K562 (cell line): ENCODE measurements around the gene MCC. TPM values are rescaled to one million over a fixed set of nuclear protein-coding genes. Genes with fewer than 3 reads are reported as not detected.

Experiments used
- ATAC-seq: fragments of 200-7000 bp; cut with Tn5 transposase; 3 replicates; pipeline ENCODE4 v1.9.1; 2020; ENCODE audit warnings: moderate library complexity
- BruUV-seq: library from RNA; stranded (reverse); fragments of 400-500 nt; replicated peaks from 2 replicates; lab custom pipeline; 2021; lab: Mats Ljungman, UMichigan
- CTCF ChIA-PET: fragments of 300-600 bp; formaldehyde crosslinking; extraction: SDS; loops from one replicate; lab custom pipeline; 2021; ENCODE audit warnings: low intra/inter-chr PET ratio; lab: Yijun Ruan, JAX
- POLR2A ChIA-PET: fragments of 300-600, 350-650 bp; sonication (Branson Sonifier 250); formaldehyde crosslinking; extraction: SDS; loops from one replicate; lab custom pipeline; 2021; ENCODE audit warnings: antibody characterized with exemption, inconsistent platforms; lab: Yijun Ruan, JAX
- DNase-seq, 4 experiments: peaks; one replicate each; pipeline versions ENCODE4 v3.0.0 to v3.0.0-alpha.2; 2011 to 2018; ENCODE audit warnings: low spot score in 3 of 4, mixed read lengths in 3 of 4; ENCODE audit errors: extremely low read depth in 1 of 4
- FAIRE-seq: peaks from 2 replicates; lab custom pipeline; 2011; peaks lifted over from hg19 to GRCh38; lab: Jason Lieb, UNC
- H2AFZ ChIP-seq: 2 replicates; pipeline ENCODE4 v1.6.0; 2011; ENCODE audit warnings: low read depth, low read length, control low read depth, inconsistent platforms
- H3K27ac ChIP-seq: fragments of 200-600 bp; 3 replicates; pipeline ENCODE4 v1.8.0; 2011; ENCODE audit warnings: low read depth, mild to moderate bottlenecking, control low read depth, inconsistent platforms, low read length, moderate library complexity, mixed read lengths; ENCODE audit errors: extremely low read depth
- H3K27me3 ChIP-seq, 2 experiments: fragments of 300-600 bp in 1 of 2; 2 replicates in 1 of 2; 3 replicates in 1 of 2; pipeline versions ENCODE4 v1.6.0 to v1.8.0; 2011; ENCODE audit warnings: inconsistent platforms in 2 of 2, low read length in 2 of 2, mild to moderate bottlenecking in 1 of 2, mixed read lengths in 1 of 2, moderate library complexity in 1 of 2; ENCODE audit not compliant: control insufficient read depth in 2 of 2, insufficient read depth in 2 of 2
- H3K36me3 ChIP-seq: fragments of 300-600 bp; 3 replicates; pipeline ENCODE4 v1.8.0; 2011; ENCODE audit warnings: mild to moderate bottlenecking, low read length, inconsistent platforms; ENCODE audit not compliant: control insufficient read depth, insufficient read depth
- H3K4me1 ChIP-seq, 2 experiments: fragments of 200-600 bp in 1 of 2; replicated peaks in 1 of 2; 2 replicates in 1 of 2; 3 replicates in 1 of 2; pipeline versions ENCODE4 v1.5.1 to v1.8.0; 2011; ENCODE audit warnings: inconsistent platforms in 2 of 2, low read length in 2 of 2, mild to moderate bottlenecking in 1 of 2, mixed read lengths in 1 of 2, moderate library complexity in 1 of 2; ENCODE audit not compliant: control insufficient read depth in 2 of 2, insufficient read depth in 2 of 2
- H3K4me2 ChIP-seq: 2 replicates; pipeline ENCODE4 v1.6.1; 2011; ENCODE audit warnings: low read length, control low read depth, inconsistent platforms, mixed read lengths; ENCODE audit not compliant: insufficient read depth
- H3K4me3 ChIP-seq: fragments of 200-600 bp; sonication (generic), shearing (Covaris generic); 2 replicates; pipeline ENCODE4 v1.5.1; 2016; ENCODE audit warnings: control low read depth, inconsistent platforms
- H3K79me2 ChIP-seq: fragments of 200-600 bp; 3 replicates; pipeline ENCODE4 v1.8.0; 2011; ENCODE audit warnings: low read length, inconsistent platforms; ENCODE audit not compliant: control insufficient read depth, insufficient read depth
- H3K9ac ChIP-seq, 2 experiments: 2 replicates each; pipeline versions ENCODE4 v1.6.0 to v1.6.1; 2011; ENCODE audit warnings: low read depth in 2 of 2, low read length in 2 of 2, control low read depth in 1 of 2, inconsistent platforms in 1 of 2, mild to moderate bottlenecking in 1 of 2, mixed read lengths in 1 of 2; ENCODE audit not compliant: insufficient read depth in 1 of 2
- H3K9me1 ChIP-seq: one replicate; pipeline ENCODE4 v1.6.0; 2011; ENCODE audit warnings: inconsistent platforms, mild to moderate bottlenecking, low read length, moderate library complexity; ENCODE audit not compliant: control insufficient read depth, insufficient read depth
- H3K9me3 ChIP-seq: replicated peaks from 2 replicates; pipeline ENCODE4 v1.5.1; 2011; ENCODE audit warnings: low read depth, low read length, inconsistent platforms; ENCODE audit not compliant: control insufficient read depth, insufficient read depth
- H4K20me1 ChIP-seq: replicated peaks from 2 replicates; pipeline ENCODE4 v1.6.1; 2011; ENCODE audit warnings: low read length, inconsistent platforms, mixed read lengths; ENCODE audit not compliant: control insufficient read depth, insufficient read depth
- DEAF1 ChIP-seq: fragments of 450-650 bp; formaldehyde crosslinking; IDR thresholded peaks from 2 replicates; pipeline ENCODE4 v1.4.0; 2020; ENCODE audit warnings: mild to moderate bottlenecking, moderate library complexity
- ETV6 ChIP-seq, 3 experiments: fragments of 150-350 bp in 1 of 3; sonication (generic) in 1 of 3; formaldehyde crosslinking in 1 of 3; IDR thresholded peaks; 2 replicates each; pipeline versions ENCODE4 v1.6.1 to v1.8.0; 2014 to 2022; ENCODE audit warnings: borderline replicate concordance in 2 of 3, low read depth in 2 of 3, antibody characterized with exemption in 1 of 3, low read length in 1 of 3, mild to moderate bottlenecking in 1 of 3, missing genetic modification reagents in 1 of 3
- PURB ChIP-seq: sonication (generic); formaldehyde crosslinking; IDR thresholded peaks from 2 replicates; pipeline ENCODE4 v1.9.0; 2021; ENCODE audit warnings: low read depth, mild to moderate bottlenecking, missing genetic modification reagents
- XRCC4 ChIP-seq: IDR thresholded peaks from one replicate; pipeline ENCODE4 v1.6.1; 2011; ENCODE audit not compliant: insufficient read depth, insufficient read length; ENCODE audit errors: extremely low read depth
- ZNF280B ChIP-seq: fragments of 250-450 bp; sonication (Bioruptor Pico); IDR thresholded peaks from 2 replicates; pipeline ENCODE4 v1.5.1; 2021; ENCODE audit warnings: mild to moderate bottlenecking
- ZNF282 ChIP-seq: sonication (generic); formaldehyde crosslinking; IDR thresholded peaks from 2 replicates; pipeline ENCODE4 v1.8.1; 2023; ENCODE audit warnings: missing genetic modification reagents
- WGBS: fragments of 100-300 bp; shearing (Covaris generic); methylation state at CpG from one replicate; pipeline ENCODE4 v1.1.6; 2016; ENCODE audit warnings: low coverage, mixed read lengths; ENCODE audit not compliant: insufficient coverage; ENCODE audit errors: missing lambda C conversion rate; 5-methylcytosine and 5-hydroxymethylcytosine counted together
- in situ Hi-C: fragments of 300-500 bp; cut with MboI; formaldehyde crosslinking; loops from 4 replicates; pipeline ENCODE4 v1.15.0; 2018; ENCODE audit warnings: inconsistent platforms, mixed read lengths
- intact Hi-C: fragments of 100-400 bp; cut with micrococcal nuclease; formaldehyde crosslinking; loops from 2 replicates; pipeline ENCODE4 v1.14.2; 2022
- polyA plus RNA-seq, 8 experiments: library from polyadenylated mRNA; depleted of rRNA in 4 of 8; stranded (reverse) in 5 of 8; unstranded in 3 of 8; fragments of >200 nt; fragmentation: Nextera tagmentation in 2 of 8; fragmentation: Illumina TruSeq in 1 of 8; extraction: Ambion mirVana in 2 of 8; extraction: Trizol in 1 of 8; gene quantifications; 2 replicates each; pipeline versions ENCODE4 v1.2.1 to v1.2.3, GENCODE V29; 2011 to 2014; ENCODE audit warnings: inconsistent platforms in 1 of 8, missing spikeins in 1 of 8
- total RNA-seq, 7 experiments: library from RNA; depleted of rRNA in 6 of 7; stranded (reverse); fragments of >200 nt in 6 of 7; fragmentation: Illumina TruSeq in 2 of 7; extraction: Trizol in 2 of 7; gene quantifications; 2 replicates each; pipeline versions ENCODE4 v1.2.1 to v1.2.3, GENCODE V29; 2011 to 2021; ENCODE audit warnings: low replicate concordance in 1 of 7

MCC gene
- total and polyA plus RNA-seq, 9 of the 15 experiments (the other 6 are each of a cell fraction or from before 2014, with no cell fraction given): 0.04 to 0.24 (median 0.06) TPM; not detected in 1

- CTCF ChIA-PET: no interaction called here
- Histone ChIP-seq H3K79me2 (no peaks in the 10 kb centered on the region), H3K27ac (no peak overlapping the region), H3K4me3 (no peak overlapping the region), H4K20me1 (no peaks in the 10 kb centered on the region; the same call in 1 of the 2 replicates), H3K9ac (no peak overlapping the region), H3K9me3 (no peaks in the 10 kb centered on the region), H3K4me1 (peaks cover 4 to 7% of the 10 kb centered on the region in 2 experiments; a peak in 3 of 5 replicates), H3K36me3 (no peaks in the 10 kb centered on the region), H3K9me1 (no peaks in the 10 kb centered on the region), H3K4me2 (no peak overlapping the region), H2AFZ (no peak overlapping the region), H3K27me3 (peaks cover 9 to 23% of the 10 kb centered on the region in 2 experiments; a peak in 3 of 5 replicates)
- intact Hi-C loops (no loop called here), in situ Hi-C loops (no loop called here)
- ATAC-seq (no peak), DNase-seq (no peak), FAIRE-seq (no peak)
- no peak for TF ChIP-seq ZNF282 (CRISPR knock-in tag)
- TF ChIP-seq ZNF280B (CRISPR knock-in tag): no peak
- TF ChIP-seq ETV6 (IDR thresholded peaks at IDR 0.05; ENCODE audit: borderline replicate concordance in 1 of 2, low read depth in 2 of 2, low read length in 1 of 2): no peak
- no peak for TF ChIP-seq ETV6 (CRISPR knock-in tag; IDR thresholded peaks at IDR 0.05; ENCODE audit: borderline replicate concordance)
- TF ChIP-seq PURB (CRISPR knock-in tag): no peak
- TF ChIP-seq XRCC4: no peak
- TF ChIP-seq DEAF1 (CRISPR knock-in tag): no peak
- 2% methylated on average over 3 of the region's 3 CpGs for WGBS
- POLR2A ChIA-PET: interaction anchor here (0.7 kb wide), 1 partner anchor 169 kb away, joined by 3 read pairs; no protein-coding TSS in a partner anchor
- BruUV-seq: no TSS peak
Observed at GRCh38 chr5:113195251-113195650, 293.0 kb downstream of the MCC start.
